ENCODE results near the gene TXLNG.

The TXLNG gene

DNA sequence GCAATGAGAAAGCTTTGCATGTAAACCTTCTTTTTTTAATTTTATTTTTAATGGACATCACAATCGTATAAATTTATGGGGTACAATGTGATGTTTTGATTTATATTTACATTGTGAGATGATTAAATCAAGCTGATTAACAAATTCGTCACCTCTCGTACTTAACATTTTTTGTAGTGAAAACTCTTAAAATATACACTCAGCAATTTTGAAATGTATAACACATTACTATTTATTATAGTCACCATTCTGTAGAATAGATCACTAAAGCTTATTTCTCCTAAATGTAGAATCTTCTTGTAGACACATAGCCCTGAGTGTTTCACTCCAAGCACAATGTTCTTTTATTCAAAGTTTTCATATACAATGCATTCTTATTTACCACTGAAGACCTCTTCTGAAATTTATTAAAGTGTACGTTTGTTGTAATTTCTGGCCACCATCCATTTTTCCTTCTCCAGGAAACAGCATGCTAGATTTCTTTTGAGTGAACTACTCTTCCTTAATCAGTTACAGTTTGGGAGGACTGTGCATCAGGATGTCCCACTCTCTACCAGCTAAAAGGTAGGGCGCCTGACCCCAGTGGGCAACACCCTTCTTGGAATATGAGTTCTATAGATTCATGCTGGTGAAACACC, 88.3 kb downstream of the TXLNG start:
- DNase-seq: no peak

DNA sequence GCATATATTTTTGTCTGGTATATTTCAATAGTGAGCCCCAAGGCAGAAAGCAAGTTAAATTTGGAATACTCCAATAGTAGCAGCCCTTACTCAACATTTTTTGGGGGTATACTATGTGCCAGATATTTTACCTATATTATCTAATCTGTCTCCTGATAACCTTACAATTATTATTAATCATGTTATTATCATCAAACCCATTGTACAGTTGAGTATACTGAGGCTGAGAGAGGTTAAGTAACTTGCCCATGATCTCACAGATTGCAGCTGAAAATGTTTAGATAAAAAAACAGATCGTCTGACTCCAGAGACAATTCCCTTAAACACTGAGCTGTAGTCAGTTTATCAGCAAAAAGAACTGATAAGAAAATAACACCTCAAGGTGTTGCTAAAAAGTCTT, 90.4 kb downstream of the TXLNG start:
- no peak for DNase-seq

DNA sequence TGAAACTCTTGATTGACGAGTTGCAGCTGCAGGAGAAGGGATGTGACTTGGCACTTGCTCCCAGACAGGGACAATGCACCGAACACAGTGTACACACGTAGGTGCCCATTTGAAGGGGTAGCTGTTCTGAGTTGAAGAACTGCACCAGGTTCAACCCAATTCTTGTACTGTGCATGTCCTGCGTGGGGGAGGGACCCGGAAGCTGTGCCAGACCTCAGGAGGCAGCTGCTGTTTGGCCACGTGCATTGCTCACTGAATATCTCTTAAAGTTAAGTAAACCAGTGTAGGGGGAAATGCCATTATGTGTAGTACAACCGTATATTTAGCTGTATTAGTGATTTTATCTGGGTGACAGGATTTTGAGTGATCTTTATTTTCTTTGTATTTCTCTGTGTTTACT, 95.9 kb downstream of the TXLNG start:
- peak; percentile 27 for DNase-seq

DNA sequence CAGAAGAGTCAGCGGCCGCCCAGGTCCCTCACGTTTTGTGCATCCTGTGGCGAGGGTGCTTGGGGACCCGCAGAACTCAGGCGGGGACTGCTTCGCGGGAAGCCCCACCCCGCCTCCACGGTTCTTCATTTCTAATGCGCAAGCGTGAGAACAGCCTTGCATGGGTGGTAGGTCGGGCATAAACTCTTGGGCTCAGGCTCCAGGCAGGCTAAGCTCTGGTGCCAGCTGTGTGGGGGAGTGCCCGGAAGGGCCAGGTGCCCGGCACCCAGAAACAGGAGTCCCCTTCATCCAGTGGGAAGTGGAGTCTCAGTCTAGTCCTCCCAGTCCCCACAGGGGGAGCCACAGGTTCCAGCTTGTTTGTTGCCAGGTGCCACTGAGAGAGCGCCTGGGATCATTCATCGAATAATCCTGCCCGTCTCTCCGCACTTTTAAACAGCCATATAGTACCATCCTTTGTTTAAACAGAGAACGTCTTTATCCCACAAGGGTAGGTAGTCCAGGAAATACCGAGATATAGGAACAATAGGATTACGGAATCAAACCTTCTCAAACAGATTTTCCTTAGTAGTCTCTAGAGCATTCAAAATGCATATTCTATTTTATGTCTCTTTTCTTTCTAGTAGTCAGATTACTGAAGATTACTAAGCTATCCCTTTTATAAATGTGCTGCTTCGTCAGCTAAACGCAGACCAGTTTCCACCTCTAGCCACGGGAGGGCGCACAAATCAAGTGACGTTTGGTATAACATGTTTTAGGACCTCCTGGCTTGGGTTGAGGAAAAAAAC, 96.6 kb downstream of the TXLNG start:
- peak; percentile 84 for DNase-seq

DNA sequence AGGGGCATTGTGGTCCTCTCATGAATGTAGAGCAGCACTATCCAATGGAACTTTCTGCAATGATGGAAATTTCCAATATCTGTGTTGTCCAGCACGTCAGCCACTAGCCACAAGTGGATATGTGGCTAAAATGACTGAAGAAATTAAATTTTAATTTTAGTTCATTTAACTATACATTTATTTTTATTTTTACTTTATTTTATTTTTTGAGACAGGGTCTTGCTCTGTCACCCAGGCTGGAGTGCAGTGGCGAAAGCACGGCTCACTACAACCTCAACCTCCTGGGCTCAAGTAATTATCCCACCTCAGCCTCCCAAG, 97.2 kb downstream of the TXLNG start:
- no peak for DNase-seq

DNA sequence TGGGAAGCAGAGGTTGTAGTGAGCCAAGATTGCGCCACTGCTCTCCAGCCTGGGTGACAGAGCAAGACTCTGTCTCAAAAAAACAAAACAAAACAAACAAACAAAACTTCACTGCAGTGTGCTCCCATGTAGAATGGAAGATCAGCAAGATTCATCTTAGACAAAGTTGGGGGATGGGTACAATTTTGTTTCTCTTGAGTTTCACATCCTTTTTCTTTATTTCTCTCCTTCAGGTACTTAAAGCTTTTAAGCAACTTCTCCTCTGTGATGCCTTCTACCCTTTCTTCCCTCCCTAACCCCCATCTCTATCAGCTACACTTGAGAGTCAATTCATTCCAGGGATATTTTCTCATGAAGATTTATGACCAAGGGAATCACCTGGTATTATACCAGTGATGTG, 99.4 kb downstream of the TXLNG start:
- DNase-seq: no peak

DNA sequence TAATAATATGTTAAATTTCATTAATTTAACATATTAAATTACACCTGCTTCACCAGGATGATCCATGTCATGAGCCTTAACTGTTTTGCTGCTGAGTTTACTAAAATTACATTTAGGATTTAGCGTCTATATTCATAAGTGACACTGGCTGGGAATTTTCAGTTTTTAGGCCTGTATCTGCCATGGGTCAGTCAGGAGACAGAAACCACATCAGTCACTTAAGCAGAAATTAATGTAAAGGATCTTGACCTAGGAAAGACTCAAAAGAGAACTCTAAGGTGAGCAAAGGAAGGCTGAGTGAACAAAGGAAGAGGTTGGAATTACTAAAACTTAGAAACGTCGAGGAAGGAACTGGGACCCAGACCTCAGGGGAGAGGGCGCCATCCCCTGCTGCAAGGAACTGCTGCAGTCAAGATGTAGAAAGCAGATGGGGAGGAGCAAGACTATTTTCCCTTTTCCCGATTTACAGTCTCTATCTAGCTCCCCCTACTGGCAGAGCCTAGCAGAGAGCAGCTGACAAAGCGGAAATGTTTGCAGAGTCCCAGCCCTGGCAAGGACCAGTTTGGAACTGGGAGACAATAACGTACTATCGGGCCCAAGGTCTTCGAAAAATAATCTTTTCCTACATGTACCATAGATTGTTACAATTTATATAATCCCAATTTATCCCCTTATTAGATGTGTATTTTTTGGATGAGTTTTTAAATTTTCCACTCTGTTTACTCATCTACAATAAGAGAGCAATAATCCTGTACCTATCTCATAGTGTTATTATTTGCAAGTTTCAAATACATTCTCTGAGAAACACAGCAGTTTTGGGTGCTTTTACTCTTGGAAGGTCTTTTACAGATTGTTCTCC, 106.5 kb downstream of the TXLNG start:
- peak; percentile 58 for DNase-seq

Measured in NCI-H345 (cell line).